Epithelial cell of alveolus of lung (primary cell): ENCODE results near the gene GAS2L1. TPM values are rescaled to one million over a fixed set of nuclear protein-coding genes. Genes with fewer than 3 reads are reported as not detected.

Experiments
- total RNA-seq: library from RNA; depleted of rRNA; stranded (reverse); fragments of >200 nt; gene quantifications from 2 replicates; pipeline ENCODE4 v1.2.1, GENCODE V29; 2015

The GAS2L1 gene
- total RNA-seq: 13.2 and 24.0 TPM in 2 replicates

GRCh38 chr22:29306175-29306834 is at the start of gene GAS2L1:
Gene GAS2L1, plus strand, starts transcription at chr22:29306650. Its CDS starts 1,456 bp downstream, at chr22:29308106.

GRCh38 chr22:29267858-29268510 is 38.5 kb upstream of the GAS2L1 start, which contains the start of the genes EWSR1 and RHBDD3:
Gene EWSR1, plus strand, starts transcription at chr22:29268268. Its CDS starts 69 bp downstream, at chr22:29268337.
Gene RHBDD3, minus strand, starts transcription at chr22:29267981. Its CDS starts 2,355 bp downstream, at chr22:29265626.

GRCh38 chr22:29315286-29316140 is 9.1 kb downstream of the GAS2L1 start, which contains the start of gene RASL10A:
Gene RASL10A, minus strand, starts transcription at chr22:29315697. Its CDS starts 451 bp downstream, at chr22:29315246.

Other genes starting within 250 kb of the GAS2L1 start
- gene C22orf31, start 244.8 kb upstream of the GAS2L1 start, total RNA-seq: not detected in 2 replicates
- gene KREMEN1, start 233.6 kb upstream of the GAS2L1 start, total RNA-seq: 9.2 and 15.6 TPM in 2 replicates
- gene EMID1, start 100.8 kb upstream of the GAS2L1 start, total RNA-seq: 1.1 and 1.3 TPM in 2 replicates
- 25.3 and 50.1 TPM in 2 replicates for gene RHBDD3, start 38.7 kb upstream of the GAS2L1 start, total RNA-seq
- 173 and 183 TPM in 2 replicates for gene EWSR1, start 38.4 kb upstream of the GAS2L1 start, total RNA-seq
- gene RASL10A, start 9.0 kb downstream of the GAS2L1 start, total RNA-seq: 0.56 TPM in 1 of 2 replicates, not detected in the other
- gene AP1B1, start 81.9 kb downstream of the GAS2L1 start, total RNA-seq: 36.2 and 63.7 TPM in 2 replicates
- gene RFPL1, start 131.9 kb downstream of the GAS2L1 start, total RNA-seq: not detected in 2 replicates
- gene NEFH, start 173.6 kb downstream of the GAS2L1 start, total RNA-seq: 1.3 and 2.2 TPM in 2 replicates
- 29.1 and 40.3 TPM in 2 replicates for gene THOC5, start 247.1 kb downstream of the GAS2L1 start, total RNA-seq